Measurements from ENCODE around the gene UGT1A10.

UGT1A10 gene

DNA sequence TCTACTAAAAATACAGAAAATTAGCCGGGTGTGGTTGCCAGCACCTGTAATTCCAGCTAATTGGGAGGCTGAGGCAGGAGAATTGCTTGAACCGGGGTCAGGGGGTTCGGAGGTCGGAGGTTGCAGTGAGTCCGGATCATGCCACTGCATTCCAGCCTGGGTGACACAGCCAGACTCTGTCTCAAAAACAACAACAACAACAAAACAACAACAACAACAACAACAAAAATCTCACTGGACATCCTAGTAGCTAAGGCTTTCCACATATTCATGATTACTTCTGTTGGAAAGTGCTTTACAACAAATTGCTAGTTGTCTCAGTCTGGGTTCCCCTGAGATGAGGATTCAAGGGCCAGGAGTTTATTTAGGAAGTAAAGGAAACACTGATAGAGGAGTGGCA, 137.6 kb downstream of the UGT1A10 start:
- no peak for DNase-seq (ENCODE audit: low read depth in 2 of 2)

DNA sequence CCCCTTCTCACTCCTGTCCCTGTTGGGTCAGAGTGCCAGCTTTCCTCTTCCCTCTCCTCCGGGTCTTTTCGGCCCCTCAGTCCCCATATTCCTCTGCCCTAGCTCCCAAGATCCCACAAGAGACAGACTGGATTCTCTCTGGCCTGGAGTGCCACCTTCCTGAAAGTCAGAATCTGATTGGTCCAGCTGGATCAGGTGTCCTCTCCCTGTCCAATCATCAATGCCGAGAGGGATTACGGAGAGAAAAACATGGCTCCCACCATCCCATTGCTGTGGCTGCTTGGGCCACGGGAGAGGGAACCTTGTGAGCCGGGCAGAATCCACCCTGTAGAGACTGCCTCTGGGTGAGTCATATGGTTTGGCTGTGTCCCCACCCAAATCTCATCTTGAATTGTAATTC, 139.2 kb downstream of the UGT1A10 start:
- no peak for DNase-seq (ENCODE audit: low read depth in 2 of 2)

DNA sequence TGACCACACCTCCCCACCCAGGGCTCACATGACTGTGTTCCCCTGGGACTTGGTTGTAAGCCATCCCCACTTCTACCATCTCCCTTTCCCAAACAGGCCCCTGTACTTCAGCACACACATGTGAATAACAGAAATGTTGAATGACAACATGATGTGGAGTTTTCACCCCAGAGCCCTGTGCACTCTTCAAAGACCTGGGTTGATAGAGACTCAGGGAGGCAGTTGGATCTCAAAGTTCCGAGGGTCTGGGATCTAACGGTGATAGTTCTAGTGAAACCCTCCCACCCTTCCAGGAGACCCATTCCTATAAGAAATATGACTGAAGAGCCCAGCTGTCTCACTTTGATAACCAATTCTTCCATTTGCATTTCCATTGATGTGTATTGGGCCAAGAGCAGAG, 141.8 kb downstream of the UGT1A10 start, which contains the start of gene MROH2A:
MROH2A (plus strand) TSS at position 301 of the 400 bp plus-strand sequence. CDS start 1,029 bp downstream, outside the sequence.
- no peak for DNase-seq (ENCODE audit: low read depth in 2 of 2)

DNA sequence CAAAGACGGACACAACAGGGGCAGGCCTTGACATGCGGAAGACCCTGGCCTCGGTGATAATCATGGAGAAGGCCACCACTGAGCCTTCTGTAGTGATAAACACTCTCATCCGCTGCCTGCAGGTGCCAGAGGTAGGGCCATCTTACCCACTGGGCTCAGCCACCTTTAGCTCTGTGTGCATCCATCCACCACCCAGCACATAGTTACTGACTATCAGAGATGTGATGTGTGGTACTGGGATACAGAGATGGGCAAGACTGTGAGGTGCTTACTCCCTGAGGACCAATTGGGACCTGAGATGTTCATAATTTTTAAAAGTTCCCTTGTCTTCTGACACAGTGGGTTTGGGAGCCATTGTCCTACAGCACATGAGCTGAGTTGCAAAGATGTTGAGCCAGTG, 143.5 kb downstream of the UGT1A10 start:
- no peak for DNase-seq (ENCODE audit: low read depth in 2 of 2)

DNA sequence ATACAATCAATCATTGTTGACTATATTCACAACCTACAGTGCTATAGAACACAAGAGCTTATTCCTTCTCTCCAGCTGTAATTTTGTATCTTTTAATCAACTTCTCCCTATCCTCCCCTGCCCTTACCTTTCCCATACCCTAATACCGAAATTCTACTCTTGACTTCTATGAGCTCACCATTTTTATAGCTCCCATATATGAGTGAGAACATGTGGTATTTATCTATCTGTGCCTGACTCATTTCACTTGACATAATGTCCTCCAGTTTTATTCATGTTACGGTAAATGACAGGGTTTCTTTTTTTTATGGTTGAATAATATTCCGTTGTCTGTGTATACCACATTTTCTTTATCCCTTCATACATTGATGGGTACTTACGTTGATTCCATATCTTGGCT, 144.5 kb downstream of the UGT1A10 start:
- DNase-seq (ENCODE audit: low read depth in 2 of 2), result no peak

DNA sequence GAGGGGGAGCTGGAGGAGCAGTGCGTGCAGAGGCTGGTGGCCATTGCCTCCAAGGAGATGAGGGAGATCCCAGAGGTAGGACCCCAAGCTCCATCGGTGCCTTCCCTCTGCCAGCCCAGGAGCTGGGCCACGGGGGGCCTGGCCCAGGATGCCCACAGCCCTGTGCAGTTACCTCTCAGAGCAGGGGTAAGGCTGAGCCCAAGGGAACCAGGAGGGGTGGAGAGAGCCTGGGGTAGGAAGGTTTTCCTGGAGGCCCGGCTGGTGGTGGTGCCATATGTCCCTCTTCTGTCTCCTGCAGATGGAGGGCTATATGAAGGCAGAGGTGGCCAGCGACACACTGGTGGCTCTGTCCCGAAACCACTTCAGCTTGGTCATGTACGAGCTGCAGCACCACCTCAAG, 153.3 kb downstream of the UGT1A10 start:
- DNase-seq (ENCODE audit: low read depth in 2 of 2), result no peak

DNA sequence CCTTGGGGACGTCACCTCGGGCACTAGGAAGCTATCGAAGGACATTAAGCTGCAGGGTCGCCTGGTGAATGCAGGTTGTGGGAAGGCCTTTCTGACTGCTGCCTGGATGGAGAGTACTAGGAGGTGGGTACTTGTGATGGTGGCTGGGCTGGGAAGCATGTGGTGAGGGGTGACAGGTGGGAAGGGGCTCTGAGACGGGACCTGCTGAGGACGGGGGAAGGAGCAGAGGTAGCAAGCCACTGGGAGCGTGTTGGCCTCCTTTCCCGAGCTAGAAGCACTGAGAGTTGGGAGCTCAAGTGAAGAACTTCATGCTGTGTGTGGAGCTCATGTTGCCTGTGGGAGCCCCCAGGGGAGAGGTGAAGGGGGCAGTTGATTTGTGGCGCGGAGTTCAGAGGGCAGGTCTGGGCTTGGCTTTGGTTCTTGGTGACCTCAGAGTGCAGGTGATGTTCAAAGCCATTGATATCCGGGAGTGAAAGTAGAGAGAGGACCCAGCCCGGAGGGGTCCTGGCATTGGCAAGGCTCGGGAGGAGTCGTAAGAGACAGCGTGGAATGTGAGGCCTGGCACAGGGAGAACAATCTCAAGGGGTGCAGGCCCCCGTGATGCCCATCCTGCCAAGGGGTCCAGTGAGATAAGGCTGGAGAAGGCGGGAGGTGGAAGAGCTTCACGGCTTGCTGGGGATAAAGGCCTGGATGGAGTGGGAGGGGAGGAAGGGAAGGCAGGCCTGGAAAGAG, 155.1 kb downstream of the UGT1A10 start:
- DNase-seq (ENCODE audit: low read depth in 2 of 2), result no peak

DNA sequence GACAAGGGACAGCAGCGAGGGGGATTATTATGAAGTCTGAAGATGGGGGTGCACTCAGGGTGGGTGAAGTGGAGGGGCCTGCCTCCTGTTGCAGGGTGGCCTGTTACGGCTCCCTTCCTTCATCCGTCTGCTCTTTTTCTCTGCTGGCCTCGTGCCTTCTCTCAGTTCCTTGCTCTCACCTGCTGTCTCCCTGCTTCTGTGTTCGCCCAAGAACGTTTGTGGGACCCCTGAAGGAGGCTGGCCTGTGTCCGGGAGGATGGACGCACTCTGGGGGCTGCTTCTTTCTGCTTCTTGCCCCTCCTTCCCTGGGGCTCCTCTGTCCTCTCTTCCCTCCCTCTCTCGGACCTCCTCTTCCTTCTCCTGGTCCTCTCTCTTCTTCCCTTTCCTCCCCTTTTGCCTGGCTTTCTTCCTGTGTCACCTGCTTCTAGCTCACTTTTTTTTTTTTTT, 155.7 kb downstream of the UGT1A10 start:
- DNase-seq (ENCODE audit: low read depth in 2 of 2), result no peak

DNA sequence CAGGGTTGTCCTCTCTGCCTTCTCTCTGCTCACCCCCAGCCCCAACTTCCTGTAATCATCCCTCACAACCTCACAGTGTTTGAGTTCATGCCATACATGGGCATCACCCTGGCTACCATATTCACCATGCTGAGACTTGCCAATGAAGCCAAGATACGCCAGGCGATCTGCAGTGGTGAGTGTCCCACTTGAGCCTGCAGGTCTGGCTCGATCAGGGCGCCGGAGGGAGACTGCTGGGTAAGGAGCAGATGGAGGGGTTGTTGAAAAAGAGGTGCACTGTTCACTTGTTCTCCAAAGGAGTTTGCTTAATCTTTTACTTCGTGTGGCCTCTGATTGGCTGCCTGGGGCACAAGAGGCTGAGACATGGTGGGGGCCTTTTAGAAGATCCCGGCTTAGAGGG, 156.5 kb downstream of the UGT1A10 start:
- no peak for DNase-seq (ENCODE audit: low read depth in 2 of 2)

DNA sequence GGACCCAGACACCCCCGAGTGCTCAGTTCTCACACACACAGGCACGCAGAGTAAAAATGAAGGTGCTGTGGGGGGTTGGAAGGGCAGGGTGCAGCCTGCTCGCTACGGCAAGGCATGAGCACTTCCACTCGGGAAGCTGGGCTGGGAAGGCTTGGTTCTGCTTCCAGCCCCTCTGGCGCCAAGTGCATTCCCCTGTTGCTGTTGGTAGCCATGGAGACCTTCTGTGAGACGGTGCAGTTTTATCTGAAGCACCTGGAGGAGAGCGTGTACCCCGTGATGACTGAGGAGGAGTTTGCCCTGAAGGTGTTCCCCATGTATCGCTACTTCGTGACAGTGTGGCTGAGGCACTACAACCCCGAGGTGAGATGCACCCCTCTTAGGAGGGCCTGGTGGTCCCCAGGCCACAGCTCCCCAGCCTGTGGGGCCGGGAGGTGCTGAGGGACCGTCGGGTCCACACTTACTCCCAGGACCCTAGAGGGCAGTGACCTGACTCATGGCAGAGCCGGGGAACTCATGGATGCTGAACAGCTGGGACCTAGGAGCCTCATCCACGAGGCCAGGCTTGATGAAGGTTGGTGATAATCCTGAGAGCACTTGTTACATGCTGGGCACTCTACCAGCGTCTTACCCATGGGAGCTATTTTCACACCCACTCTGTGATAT, 157.3 kb downstream of the UGT1A10 start:
- DNase-seq (ENCODE audit: low read depth in 2 of 2), result no peak

DNA sequence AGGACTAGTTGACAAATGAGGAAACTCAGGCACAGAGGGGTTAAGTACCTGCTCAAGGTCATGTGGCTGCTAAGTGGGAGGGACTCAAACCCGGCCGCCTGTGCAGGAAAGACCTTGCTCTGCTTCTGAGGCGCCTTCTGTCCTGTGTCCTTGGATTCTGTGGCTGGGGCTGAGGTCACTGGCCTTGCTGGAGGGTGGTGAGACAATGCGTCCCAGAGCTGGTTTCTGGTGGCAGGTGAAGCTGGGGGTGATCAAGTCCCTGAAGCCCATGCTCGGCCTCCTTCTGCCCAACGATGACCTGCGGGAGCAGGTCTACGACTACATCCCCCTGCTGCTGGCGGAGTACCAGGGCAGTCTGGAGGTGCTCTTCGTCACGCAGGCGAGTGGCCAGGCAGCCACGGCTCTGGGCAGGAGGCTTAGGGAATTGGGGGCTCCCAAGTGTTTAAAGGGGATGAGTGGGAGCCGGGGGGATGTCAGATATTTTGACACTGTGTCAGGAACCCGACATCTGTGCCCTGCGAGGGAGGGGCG, 157.9 kb downstream of the UGT1A10 start:
- no peak for DNase-seq (ENCODE audit: low read depth in 2 of 2)

DNA sequence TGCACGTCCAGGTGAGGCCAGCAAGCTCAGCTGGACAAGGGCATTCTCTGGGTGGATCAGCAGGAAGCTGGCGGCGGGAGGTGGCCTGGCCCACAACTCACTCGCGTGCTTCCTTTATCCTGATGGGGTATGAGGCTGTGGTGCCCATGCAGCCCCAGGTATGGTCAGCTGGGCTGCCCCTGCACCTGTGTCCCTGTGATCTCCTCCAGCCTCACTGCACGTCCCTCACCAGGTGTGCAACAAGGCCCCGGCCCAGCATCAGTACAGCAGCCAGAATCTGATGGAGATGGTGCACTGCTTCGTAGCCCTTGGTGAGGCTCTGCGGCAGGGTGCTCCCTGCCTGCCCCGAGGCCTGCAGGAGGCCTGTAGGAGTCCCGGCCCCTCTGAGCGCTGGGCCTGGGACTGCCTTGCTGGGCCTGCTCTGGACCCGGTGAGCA, 159.5 kb downstream of the UGT1A10 start:
- no peak for DNase-seq (ENCODE audit: low read depth in 2 of 2)

DNA sequence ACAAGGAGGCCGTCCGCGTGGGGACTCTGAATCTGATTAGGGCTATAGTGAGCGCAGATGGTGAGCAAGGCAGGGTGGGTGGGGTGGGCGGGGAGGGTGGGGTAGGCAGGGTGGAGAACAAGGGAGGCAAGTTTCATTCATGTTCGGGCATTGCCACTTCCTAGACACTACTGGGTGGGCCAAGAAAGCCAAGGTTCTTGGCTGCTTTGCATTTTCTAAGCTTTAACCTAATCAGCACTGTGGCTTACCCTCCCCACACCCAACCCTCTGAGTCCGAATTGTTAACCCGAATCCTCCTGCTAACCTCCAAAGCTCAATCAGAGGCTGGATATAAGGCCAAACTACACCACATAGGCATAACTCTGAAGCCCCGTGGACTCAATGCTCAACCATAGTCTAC, 160.0 kb downstream of the UGT1A10 start:
- no peak for DNase-seq (ENCODE audit: low read depth in 2 of 2)

DNA sequence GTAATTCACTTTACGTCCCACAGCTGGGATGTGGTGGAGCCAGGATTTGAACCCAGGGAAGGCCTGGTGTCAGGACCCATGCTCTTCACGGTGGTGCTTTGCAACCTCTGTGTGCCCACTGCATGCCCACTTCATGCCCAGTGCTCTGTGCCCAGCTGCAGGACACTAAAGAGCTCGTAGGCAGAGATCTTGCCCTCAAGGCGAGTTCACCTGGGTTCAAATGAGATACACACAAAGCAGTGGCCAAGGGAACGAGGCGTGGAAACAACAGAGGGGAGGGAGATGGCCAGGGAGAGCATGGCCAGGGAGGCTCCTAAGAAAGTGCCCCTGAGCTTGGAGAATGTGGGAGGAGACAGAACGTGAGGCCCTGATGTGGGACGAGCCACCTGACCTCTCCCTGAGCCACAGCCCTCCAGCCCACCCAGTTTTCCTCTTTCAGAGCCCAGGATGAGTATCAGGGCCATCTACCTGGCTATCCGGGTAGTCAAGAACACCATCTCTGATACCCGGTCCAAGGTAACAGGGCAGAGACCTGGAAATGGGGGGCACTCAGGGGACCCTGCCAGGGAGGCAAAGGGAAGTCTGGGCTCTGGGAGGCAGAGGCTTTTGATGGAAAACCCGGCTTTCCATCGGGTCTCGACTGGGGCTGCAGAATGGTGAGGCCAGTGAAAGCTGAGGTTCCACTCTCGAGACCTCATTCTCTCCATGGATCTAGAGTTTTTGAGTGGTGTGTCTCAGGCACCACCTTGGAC, 162.3 kb downstream of the UGT1A10 start:
- no peak for DNase-seq (ENCODE audit: low read depth in 2 of 2)

DNA sequence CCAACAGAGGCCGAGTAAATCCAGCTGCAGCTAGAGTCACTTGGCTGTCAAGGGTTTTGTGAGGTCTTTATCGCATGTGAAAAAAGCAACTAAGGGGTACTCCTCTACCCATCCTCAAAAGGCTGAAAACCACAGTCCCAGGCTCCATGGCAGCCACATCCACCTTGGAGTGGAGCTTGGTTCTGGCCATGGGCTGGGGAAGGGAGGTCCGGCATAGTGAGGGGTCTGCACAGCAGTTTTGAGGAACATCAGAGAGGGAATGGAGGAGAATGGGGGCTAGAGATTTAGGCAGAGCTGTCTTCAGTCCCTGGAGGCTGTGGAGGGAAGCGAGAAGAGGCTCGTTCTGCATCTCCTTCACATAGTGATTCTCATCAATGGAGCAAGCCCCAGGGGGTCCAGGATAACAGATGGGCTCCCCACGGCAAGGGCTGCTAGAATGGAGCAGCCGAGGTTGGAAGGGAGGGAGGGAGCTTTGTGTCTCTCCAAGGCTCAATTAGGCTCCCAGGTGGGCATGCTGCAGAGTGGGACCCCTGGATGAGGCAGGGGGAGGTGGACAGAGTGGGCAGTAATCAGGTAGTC, 162.9 kb downstream of the UGT1A10 start:
- no peak for DNase-seq (ENCODE audit: low read depth in 2 of 2)

DNA sequence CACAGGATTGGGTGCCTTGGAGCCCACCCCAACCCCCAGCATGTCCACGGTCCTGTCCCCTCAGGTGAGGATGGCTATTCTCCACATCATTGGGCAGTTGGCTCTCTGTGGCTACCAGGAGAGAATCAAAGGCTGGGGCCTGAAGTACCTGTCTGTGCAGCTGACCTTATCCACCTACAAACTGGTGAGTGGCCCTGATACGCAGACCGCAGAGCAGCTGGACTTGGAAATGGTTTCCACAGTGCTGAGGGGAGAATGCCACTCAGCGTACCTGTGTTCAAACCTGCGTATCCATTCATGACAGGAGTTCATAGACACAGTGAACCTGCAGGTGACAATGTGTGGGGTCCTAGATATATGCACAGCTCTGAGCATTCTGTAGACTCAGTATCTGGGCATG, 163.5 kb downstream of the UGT1A10 start:
- no peak for DNase-seq (ENCODE audit: low read depth in 2 of 2)

DNA sequence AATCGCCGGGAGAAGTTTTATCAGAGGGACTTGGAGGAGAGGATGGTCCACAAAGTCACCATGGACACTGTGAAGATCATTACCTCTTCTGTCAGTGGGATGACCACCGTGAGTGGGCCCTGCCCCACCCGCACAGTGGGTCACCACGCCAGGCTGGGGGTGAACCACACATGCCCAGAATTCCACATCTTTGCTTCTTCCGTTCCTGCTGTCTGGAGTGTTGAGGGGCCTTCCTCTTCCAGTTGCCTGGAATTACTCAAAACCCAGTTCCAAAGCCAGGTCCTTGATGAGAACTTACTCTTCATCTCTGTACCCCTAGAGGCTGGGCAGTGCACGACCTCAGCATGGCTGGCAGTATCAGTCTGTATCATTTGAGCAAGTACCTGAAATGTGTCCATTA, 164.0 kb downstream of the UGT1A10 start:
- no peak for DNase-seq (ENCODE audit: low read depth in 2 of 2)

DNA sequence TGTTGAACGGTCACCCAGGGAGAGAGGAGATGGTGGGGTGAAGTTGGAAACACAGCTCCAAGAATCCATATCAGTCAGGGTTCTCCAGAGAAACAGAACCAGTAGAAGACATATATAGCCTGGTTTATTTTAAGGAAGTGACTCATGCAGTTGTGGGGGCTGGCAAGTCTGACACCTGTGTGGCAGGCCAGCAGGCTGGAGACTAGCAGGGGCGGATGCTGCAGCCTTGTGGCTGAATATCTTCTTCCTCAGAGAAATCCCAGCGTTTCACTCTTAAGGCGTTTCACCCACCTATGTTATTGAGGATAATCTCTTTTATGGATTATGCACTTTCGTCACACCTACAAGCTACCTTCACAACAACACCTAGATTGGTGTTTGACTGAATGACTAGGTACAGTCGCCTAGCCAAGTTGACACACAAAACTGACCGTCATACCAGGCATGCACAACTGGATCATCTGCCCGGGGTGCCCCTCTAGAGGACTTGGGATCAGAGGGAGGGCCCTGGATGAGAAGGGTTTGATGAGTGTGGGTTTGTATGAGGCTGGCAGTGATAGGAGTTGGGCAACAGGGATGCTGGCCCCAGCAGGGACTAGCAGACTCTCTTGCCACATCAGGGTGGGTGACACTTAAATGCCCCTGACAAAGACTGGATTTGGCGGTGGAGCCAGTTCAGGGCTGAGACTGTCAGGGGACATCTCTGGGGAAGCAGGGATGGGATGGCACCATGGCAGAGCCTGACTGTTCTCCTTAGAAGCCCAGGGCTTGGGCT, 165.3 kb downstream of the UGT1A10 start:
- DNase-seq (ENCODE audit: low read depth in 2 of 2), result no peak

DNA sequence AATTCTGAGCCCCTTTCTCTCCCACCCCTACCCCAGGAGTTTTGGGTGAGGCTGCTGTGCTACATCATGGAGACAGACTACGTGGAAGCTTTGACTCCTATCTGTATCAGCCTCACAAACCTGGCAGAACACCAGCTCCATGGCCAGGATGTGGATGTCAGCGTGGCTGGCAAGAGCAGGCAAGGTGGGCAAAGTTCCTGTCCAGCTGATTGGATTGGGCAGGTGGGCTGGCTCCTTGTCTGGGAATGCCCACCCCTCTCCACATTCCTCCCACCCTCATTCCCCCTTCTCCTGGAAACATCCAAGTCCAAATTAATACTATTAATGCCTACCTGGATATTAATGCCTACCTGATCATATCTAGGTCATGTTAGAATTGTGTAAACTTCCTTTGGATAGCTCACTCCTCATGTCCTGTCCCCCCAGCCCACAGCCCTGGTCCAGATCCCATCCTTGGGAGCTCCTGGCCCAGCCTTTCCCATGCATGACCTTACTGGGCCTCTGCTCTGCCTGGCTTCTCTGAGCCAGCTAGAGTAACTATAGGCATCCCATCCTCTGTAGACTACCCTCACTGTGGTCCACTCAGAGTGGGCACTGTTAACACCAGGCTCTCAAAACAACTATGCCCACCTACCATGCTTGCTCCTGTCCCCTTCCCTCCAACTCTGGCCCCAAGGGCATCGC, 166.0 kb downstream of the UGT1A10 start:
- DNase-seq (ENCODE audit: low read depth in 2 of 2), result no peak

DNA sequence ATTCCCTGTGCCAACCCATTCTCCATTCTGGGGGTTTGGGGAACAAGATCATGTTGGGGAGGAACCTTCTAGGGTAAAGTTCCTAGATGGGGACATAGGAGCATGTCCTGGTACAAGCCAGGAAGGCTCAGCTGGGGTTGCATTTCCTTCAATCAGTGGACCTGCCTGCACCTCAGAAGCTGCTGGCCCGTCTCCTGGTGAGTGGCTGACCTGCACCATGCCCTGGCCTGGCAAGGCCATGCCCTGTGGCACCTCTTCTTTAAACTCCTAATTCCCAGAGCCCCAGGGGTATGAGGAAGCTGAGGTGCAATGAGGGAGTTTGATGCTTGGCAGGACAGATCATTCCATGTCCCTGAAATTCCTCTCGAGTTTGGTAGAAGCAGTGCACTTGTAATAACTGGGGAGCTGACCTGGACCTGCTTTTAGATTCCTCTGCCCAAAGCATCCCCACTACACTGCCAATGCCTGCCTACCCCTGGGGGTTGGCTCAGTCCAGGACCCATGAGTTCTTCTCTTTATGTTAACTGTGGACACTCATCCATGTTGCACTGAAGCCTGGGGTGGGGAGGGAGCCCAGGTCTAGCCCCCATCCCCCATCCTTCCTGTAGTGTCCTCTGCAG, 167.2 kb downstream of the UGT1A10 start:
- DNase-seq (ENCODE audit: low read depth in 2 of 2), result no peak

Measured in stimulated activated CD4-positive, alpha-beta T cell treated with anti-CD3 and anti-CD28 coated beads, Interleukin-4, amount 100 ng/mL, for 48 hours (primary cell).